HG02798 (cell line): ENCODE data around the gene ANKIB1.

Source experiments
- ATAC-seq: cut with Tn5 transposase; IDR thresholded peaks from one replicate; pipeline ENCODE4 v1.9.1; 2021; ENCODE audit warnings: mild to moderate bottlenecking; ENCODE audit not compliant: unreplicated experiment, poor library complexity

Gene ANKIB1

DNA sequence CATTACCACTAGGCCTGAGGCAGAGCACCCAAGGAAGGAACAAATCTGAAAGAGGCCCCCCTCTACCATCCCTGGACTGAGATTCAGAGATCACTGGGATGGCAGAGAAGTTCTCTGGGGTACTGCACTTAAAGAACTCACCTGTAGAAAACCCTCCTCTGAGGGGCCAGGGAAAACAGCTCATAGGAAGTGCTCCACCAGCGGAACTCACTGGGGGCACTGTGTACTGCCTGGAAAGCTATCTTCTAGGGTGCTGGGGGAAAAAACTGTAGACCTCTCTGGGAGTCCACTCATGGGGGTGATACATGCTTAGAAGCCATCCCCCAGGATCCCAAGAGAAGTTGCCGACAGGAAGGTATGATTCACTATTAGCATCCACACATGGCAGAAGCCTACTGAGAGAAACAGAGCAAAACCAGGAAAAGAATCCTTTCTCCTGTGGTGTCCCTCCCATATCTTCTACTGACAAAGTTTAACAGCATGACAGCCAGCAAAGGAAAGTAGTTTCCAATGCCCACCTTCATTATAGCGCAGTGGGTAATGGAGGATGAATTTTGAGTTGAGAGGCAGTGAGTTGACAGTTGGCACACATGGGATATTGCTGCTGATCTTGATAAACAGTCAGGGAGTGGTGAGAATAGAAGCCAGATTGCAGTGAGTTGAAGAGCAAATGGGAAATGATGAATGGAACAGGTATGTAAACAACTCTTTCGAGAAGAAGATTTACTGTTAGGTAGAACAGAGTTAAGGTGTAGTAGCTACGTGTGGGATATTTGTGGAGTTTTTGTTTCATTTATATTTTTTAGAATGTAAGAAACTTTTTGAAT, 20.9 kb downstream of the ANKIB1 start:
- ATAC-seq = no peak

DNA sequence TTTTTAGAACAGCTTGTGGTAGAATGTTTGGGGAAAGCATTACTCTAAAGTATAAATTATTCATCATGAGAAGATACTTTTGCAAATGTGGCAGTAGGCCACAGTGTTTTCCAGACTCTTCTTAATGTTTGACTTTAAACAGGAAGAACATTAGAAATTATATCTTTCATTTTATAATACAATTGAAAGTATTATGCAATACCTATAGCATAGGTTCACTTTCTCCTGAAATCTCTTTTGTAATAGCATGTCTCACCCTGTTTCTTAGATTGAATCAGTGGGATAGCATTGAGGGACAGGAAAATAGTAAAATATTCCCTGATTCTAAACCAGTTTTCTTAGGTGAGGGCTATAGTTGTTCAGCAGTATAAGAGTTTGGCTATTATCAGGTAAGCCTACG, 23.1 kb downstream of the ANKIB1 start:
- no peak for ATAC-seq

DNA sequence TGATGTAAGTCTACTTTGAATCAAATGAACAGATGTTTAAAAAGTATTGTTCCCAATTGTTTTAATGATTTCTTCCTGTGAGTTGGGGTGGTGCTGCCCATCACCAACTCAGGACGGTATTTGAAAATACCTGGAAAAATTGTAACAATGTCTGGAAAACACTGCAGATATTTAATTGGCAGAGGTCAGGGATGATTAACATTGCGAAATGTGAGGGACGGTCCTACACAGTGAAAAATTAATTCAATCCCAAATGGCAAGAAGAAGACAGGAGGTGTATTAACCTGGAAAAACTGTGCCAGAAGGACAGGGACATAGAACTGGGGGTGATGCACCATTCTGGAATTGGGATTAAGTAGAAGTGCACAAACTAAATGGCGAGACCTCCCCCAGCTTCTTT, 29.6 kb downstream of the ANKIB1 start:
- no peak for ATAC-seq

DNA sequence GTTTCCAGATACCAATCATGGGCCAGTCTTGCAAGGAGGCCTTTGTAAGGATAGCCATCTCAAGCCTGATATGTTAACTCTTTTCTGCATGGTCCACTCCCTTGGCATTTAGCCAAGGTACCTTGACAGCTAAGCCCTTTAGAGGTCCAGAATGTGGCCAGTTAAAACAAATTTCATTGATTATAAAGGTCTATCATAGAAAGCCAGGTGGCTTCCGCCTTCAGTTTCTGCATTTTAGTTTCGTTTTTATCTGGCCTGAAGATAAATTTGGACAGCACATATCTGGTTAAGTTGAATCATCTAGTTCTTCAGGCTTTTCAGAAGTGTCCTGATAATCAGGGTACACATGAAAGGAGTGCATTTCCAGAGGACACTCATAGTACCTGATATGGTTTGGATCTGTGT, 30.7 kb downstream of the ANKIB1 start:
- ATAC-seq = peak; percentile 87

DNA sequence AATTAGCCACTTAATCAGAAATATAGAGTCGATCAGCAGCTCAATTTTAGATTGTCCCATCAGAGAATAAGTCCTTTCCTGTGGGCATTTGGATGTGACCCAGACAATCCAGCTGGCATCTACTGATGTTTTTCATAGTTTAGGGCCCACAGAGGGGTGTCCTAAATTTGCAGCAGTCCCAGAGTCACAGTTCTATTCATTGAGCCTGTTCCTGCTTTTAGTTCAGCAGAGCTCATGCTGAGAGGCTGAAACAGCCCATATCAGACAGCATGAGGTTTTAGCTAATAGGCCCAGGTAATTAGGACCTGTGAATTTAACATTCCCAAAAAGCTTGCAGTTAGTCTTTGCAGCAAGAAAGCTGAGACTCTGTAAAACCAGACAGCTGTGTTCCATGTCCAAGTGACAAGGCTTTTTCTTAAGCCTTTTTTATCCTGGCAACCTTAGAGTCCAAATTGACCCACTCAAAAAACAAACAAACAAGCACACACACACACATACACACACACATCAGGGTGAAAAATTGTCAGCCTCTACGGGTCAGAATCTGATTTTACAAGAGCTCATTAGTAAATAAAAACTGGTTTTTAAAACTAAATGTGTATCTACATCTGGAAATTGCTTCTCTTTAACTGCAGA, 33.7 kb downstream of the ANKIB1 start:
- no peak for ATAC-seq

DNA sequence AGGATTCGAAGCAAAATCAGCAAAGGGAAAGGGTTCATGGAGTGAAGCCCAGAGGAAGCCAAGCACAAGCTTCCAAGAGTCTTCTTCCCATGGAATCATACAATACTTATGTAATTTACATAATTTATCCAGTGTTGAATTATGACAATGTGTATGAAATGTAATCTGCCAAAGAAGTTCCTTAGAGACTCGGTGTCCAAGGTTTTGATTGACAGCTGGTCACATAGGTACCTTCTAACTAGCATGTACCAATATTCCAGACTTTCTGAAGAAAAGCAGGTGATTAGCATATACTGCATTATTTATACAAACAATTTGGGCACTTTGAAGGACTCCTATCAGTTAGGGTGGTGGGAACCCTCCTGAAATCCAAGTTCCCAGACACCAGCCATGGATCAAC, 35.3 kb downstream of the ANKIB1 start:
- no peak for ATAC-seq

DNA sequence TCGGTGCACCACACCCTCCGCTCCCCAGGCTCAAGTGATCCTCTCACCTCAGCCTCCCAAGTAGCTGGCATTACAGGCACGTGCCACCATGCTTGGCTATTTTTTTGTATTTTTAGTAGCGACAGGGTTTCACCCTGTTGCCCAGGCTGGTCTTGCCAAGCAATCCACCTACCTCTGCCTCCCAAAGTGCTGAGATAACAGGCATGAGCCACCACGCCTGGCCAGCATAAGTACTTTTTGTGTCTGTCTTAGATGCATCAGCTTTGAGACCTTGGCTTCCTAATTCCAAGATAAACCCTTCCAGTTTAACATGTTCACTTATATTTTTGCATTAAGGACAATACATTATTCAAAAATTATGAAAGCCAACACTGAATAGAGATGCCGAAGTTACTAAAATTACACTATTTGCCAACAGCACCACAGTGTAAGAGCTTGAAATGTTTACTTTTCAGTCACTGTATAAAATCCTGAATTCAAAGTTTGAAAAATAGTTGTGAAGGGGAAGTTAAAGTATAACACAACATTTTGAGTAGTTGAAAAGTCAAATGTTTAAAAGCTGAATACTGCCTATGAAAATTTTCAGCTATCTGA, 36.5 kb downstream of the ANKIB1 start:
- ATAC-seq = no peak

DNA sequence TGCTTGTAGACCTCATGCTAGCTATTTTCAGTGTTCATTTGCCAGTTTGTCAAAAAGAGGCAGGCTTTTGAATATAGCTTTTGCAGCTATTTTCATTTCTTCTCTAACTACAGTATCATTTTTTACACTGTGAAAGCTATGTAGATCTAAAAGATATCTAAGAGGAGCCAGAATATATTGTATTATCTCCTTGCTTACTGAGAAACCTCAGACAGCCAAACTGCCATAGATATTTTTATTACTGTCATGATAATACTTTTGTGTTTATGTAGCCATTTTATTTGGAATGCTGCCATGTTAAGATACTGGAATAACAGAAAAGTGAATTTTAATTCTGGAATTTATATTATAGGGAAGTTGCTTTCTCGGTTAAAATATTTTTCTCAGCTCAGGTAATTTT, 37.2 kb downstream of the ANKIB1 start:
- no peak for ATAC-seq

DNA sequence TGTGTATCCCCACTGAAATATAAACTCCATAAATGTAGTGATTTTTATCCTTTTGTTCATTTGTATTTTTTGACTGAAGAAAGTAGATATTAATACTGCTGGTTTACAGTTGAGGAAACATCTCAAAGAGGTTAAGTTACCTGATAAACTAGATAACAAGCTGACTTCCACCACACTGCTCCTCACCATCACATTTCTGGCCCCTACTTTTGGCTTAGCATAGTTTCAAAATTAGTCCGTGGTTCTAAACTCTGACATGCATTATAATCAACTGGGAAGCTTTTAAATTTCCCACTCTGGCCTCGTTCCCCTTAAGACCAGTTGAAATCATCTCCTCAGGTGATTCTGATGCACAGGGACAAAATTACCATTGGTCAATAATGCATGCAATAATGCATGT, 43.5 kb downstream of the ANKIB1 start:
- no peak for ATAC-seq

DNA sequence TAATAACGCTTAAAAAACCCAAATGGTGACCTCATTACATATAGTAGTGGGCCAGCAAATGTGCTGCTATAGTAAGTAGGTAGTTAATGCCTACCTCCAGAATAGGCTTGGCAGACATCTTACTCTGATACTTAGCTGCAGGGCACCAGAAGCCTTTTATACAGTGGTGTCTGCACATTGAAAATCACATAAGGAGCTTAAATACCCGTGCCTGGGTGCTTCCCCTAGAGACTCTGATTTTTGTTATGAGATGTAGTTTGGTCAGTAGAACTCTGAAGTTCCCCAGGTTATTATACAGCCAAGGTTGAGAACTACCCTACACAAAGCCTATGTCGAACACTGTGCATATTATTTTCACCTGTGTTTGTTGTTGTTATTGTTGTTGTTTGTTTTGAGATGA, 47.2 kb downstream of the ANKIB1 start:
- no peak for ATAC-seq

DNA sequence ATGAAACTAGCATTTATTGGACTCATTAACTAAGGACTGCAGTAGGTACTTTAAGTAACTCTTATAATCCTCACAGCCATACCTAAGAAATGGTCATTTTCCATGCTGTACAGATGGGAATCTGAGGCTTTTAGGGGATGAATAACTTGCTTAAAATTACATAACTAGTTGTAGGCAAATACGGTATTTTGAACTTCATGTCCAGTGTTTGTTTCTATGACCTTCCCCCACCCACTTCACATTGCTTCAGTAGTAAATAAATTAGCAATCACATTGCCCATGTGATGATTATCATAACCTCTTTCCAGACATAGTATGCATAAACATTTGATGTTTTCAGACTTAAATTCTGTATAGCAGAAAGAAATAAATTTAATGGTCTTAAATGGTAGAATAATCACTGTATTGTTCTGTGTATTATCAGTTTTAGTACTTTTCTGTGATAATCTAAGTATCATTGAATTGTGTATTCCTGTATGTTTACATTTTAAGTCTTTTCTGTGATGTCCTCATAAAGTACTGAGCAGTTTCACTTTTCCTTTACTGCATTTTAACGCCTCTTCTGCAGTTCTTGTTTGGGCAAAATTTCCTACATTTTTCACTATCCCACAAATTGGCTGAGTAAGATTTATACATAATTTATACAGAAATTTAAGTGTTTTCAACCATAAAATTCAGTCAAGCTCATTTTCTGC, 48.3 kb downstream of the ANKIB1 start:
- no peak for ATAC-seq

DNA sequence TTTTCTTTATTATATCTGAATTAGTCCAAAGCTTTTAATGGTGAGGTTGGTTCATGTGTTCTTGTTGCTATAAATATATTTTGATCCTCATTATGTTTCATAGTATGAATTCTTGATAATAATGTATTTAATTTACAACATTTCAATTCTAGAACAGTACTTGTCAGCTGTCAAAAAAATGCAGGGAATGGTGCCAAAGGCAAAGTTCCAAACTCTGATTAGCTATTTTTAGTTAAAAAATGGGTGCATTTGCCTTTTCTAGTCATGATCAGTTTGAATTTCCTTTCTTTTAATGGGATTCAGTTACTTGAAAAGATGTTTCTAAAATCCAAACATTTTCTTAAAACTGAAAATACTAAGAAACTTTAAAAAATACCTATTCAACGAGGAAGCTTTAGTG, 49.6 kb downstream of the ANKIB1 start:
- no peak for ATAC-seq

DNA sequence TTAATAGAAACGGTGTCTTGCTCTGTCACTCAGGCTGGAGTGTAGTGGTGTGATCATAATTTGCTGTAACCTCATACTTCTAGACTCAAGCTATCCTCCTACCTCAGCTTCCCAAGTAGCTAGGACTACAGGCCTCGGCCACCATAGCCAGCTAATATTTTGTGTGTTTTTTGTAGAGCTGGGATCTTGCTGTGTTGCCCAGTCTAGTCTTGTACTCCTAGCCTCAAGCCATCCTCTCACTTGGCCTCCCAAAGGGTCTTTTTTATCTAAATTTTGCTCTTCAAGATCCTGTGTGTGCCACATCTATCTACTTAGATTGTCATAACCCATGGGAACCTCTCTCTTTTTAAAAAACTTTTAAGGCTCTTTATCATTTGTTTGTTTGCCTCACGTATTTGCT, 50.5 kb downstream of the ANKIB1 start:
- no peak for ATAC-seq

DNA sequence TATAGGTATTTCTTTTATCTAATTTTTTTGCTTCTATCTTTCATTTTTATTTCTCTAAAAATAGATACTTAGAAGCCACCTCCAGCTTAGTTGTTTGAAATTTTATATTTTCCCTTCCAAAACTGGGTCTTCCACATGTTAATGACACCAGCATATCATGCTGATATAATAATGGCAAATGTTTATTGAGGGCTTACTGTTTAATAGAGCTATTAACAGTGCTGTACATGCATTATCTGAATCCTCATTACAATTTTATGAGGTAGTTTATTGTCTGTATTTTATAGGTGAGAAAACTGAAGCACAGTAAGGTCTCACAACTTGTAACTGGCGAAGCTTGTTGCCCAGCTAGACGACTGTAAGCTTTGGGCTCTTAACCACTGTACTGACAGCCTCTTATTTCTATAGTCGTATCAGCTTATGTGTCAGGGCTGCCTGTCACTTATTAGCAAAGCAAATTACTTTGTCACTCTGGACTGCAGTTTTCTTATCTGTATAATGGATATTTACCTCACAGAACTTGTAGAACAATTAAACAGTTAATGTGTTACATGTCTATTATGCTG, 51.2 kb downstream of the ANKIB1 start:
- no peak for ATAC-seq

DNA sequence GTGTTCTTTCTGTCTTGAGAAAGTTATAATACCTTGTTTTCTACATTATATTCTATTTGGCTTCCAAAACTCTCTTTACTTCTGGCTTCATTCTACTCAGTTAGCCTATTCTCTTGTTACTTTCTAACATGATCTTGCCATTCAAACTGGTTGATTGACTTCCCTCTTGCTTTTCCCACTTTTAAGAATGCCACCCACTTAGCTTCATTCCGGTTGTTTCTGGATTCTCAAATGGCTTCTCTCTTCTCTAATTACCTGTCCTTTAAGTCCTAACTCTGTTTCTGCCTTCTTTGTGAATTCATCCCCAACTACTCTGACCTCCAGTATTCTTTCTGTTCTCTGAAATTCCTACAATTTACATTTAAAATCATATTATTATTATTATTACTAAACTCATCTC, 52.0 kb downstream of the ANKIB1 start:
- no peak for ATAC-seq

DNA sequence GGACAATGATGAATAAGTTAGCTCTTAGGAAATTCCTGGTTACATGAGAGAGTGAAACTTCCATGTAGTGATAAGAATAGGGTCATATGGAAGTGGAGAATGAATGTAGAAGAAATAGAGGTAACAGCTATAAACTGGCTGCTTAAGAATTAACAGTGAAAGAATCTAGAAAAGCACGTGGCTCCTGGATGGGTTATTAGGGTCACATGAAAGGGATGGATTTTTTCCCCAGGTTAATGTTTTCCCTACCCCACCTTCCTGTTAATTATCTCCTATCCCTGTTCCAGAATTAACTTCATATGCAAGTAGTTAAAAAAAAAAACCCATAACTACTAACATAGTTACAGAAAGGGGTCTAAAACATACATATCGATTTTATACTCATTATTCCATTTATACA, 58.0 kb downstream of the ANKIB1 start:
- no peak for ATAC-seq

DNA sequence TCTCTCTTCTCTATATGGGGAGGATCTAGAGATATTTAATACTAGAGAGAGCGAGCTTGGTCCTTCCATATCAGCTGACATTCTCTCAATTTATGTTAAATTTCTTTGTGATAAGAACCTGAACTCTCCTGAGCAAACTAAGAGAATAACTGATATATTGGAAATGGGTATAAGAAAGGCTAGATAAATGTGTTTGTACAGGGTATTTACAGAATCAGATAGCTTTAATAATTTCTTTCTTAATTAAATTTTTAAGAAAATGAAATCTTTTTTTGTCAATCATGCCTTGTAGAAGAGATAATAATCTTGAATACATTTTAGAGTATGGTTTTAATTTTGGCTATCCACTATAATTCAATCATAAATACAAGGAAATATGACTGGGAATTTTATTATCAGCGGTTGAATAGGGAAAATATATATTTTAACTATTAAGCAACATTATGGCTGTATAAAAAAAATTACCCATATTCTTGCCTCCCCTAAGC, 58.7 kb downstream of the ANKIB1 start:
- no peak for ATAC-seq

DNA sequence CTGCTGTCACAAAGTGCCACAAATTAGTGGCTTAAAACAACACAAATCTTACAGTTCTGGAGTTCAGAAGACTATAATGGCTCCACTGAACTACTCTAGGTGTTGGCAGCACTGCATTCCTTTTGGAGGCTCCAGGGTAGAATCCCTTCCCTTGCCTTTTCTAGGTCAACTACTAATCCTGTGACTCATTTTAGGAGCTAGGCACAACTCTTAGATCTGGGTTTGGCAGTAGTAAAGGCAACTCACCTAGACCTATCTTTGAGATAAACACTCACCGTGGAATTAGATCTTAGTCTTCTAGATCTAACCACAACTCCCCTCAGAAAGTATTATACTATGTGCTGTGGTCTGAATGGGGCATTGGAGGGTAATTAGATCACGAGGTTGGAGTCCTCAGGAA, 60.4 kb downstream of the ANKIB1 start:
- no peak for ATAC-seq

DNA sequence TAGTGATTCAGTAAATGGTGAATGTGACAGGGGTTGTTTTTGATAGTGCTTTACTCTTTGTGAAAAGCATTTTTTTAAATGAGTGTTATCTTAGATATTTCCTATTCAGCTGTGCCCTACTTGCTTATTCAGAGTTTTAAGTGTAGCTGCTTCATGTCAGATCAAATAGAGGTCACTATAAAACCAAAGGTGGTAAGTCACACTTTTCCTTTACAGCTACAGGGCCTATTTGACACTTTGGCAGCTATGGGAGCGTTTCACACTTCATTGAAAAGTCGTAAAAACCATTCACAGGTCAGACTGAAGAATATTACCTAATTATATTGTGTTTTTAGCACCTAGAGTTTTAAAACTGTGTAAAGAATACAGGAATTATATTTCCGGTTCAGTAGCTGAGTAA, 67.3 kb downstream of the ANKIB1 start:
- no peak for ATAC-seq

DNA sequence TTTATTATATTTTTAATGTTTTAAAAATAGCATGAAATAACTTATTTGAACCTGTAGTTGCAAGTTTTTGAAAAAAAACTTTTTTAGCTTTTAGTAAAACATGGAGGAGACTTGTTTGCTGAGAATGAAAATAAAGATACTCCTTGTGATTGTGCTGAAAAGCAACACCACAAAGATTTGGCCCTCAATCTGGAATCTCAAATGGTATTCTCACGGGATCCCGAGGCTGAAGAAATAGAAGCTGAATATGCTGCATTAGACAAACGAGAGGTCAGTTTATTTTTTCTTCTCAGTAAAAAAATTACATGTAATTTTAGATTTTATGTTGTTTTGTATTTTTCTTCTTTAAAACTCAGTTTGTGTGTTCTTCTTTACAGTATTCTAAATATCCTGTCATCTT, 73.5 kb downstream of the ANKIB1 start:
- no peak for ATAC-seq

DNA sequence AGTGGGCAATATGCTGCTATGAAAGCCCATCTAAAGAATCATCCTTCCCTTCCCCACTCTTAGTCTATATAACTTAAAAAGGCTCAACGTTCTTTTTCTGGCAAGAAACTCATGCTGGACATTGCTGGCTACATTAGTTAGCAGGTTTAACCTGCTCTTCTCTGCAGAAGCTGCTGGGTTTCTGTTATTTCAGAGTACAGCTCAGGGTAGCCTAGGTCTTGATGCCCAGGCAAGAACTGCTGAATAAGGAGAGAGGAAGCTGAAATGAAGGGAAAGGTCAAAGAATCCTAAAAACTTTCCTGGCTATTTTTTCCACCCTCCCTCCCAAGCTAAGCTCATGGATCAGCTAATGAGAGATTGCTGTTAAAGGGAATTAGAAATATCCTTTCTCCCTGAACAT, 79.4 kb downstream of the ANKIB1 start:
- no peak for ATAC-seq
